ENCODE data around the gene PDZK1IP1.

GRCh38 chr1:47184090-47184821, 5.6 kb downstream of the PDZK1IP1 start:
- no peak for TF ChIP-seq CTCF (IDR thresholded peaks at IDR 0.05)
- TF ChIP-seq POLR2A (IDR thresholded peaks at IDR 0.05): no peak
- TF ChIP-seq POLR2AphosphoS5 (IDR thresholded peaks at IDR 0.05): no peak
